Thyroid gland (tissue), 4 donors: Measurements from ENCODE around the gene NAALADL2.

ENCODE experiments used
- CTCF ChIP-seq, 6 experiments: fragments of 200-600 bp in 3 of 6; fragments of 450-650 bp in 3 of 6; sonication (generic) in 3 of 6; IDR thresholded peaks; one replicate each; pipeline ENCODE4 v1.5.1; 2016 to 2019; ENCODE audit warnings: antibody characterized with exemption in 6 of 6, mild to moderate bottlenecking in 2 of 6, inconsistent platforms in 1 of 6, moderate library complexity in 1 of 6
- POLR2A ChIP-seq, 2 donors: fragments of 450-650 bp; IDR thresholded peaks; one replicate each; pipeline ENCODE4 v1.6.1; 2017; ENCODE audit warnings: antibody characterized with exemption in 2 of 2, mild to moderate bottlenecking in 2 of 2, moderate library complexity in 1 of 2

- TF ChIP-seq POLR2A (IDR thresholded peaks at IDR 0.05) (no peak), CTCF (IDR thresholded peaks at IDR 0.05) (no peak)
Measured at GRCh38 chr3:175338775-175339535, 479.8 kb downstream of the NAALADL2 start.
